SK-N-SH treated with all-trans-retinoic acid at 6 μM for 48 hours (cell line): ENCODE data around the gene ST3GAL5.
"Not testable (repeated sequence)": the region's sequence is repeated elsewhere in the genome, so short reads cannot be mapped to it uniquely, and the experiment has no call there.

Experiments used
- ATAC-seq: fragments of 200-7000 bp; cut with Tn5 transposase; 3 replicates; pipeline ENCODE4 v1.9.1; 2020; ENCODE audit warnings: mild to moderate bottlenecking, moderate library complexity
- ARNTL ChIP-seq: fragments of 450-650 bp; formaldehyde crosslinking; IDR thresholded peaks from 2 replicates; pipeline ENCODE4 v1.5.0; 2020; ENCODE audit warnings: low read depth, mild to moderate bottlenecking, moderate library complexity, borderline replicate concordance
- BACH2 ChIP-seq: fragments of 250-450 bp; sonication (Bioruptor Pico); IDR thresholded peaks from 2 replicates; pipeline ENCODE4 v1.9.0; 2021; ENCODE audit warnings: mild to moderate bottlenecking, borderline replicate concordance
- CREB5 ChIP-seq: fragments of 250-450 bp; sonication (Bioruptor Pico); IDR thresholded peaks from 2 replicates; pipeline ENCODE4 v1.5.1; 2020; ENCODE audit warnings: low read depth, mild to moderate bottlenecking, moderate library complexity
- ESRRG ChIP-seq: fragments of 250-450 bp; sonication (Bioruptor Pico); IDR thresholded peaks from 2 replicates; pipeline ENCODE4 v1.6.1; 2021; ENCODE audit warnings: mild to moderate bottlenecking
- OSR1 ChIP-seq: fragments of 250-450 bp; sonication (Bioruptor Pico); IDR thresholded peaks from 2 replicates; pipeline ENCODE4 v1.8.0; 2022; ENCODE audit warnings: moderate library complexity, mild to moderate bottlenecking, inconsistent platforms
- PATZ1 ChIP-seq: fragments of 250-450 bp; sonication (Bioruptor Pico); IDR thresholded peaks from 2 replicates; pipeline ENCODE4 v1.8.0; 2020; ENCODE audit warnings: mild to moderate bottlenecking, moderate library complexity, borderline replicate concordance
- POU6F1 ChIP-seq: fragments of 250-450 bp; sonication (Bioruptor Pico); IDR thresholded peaks from 2 replicates; pipeline ENCODE4 v1.8.0; 2021; ENCODE audit warnings: low read depth, mild to moderate bottlenecking, moderate library complexity, borderline replicate concordance
- RARB ChIP-seq: fragments of 250-450 bp; sonication (Bioruptor Pico); IDR thresholded peaks from 2 replicates; pipeline ENCODE4 v1.8.0; 2021; ENCODE audit warnings: mild to moderate bottlenecking, moderate library complexity
- SNAI2 ChIP-seq: fragments of 250-450 bp; sonication (Bioruptor Pico); IDR thresholded peaks from 2 replicates; pipeline ENCODE4 v1.5.0; 2020; ENCODE audit warnings: mild to moderate bottlenecking, moderate library complexity
- TCF4 ChIP-seq: fragments of 250-450 bp; sonication (Bioruptor Pico); IDR thresholded peaks from 2 replicates; pipeline ENCODE4 v1.8.0; 2021; ENCODE audit warnings: mild to moderate bottlenecking, moderate library complexity, borderline replicate concordance
- TOX ChIP-seq: fragments of 250-450 bp; sonication (Bioruptor Pico); IDR thresholded peaks from 2 replicates; pipeline ENCODE4 v1.8.0; 2021; ENCODE audit warnings: mild to moderate bottlenecking, moderate library complexity, borderline replicate concordance
- TSHZ2 ChIP-seq: fragments of 250-450 bp; sonication (Bioruptor Pico); IDR thresholded peaks from 2 replicates; pipeline ENCODE4 v1.5.0; 2020; ENCODE audit warnings: mild to moderate bottlenecking, moderate library complexity
- ZC3H10 ChIP-seq: fragments of 250-450 bp; sonication (Bioruptor Pico); IDR thresholded peaks from 2 replicates; pipeline ENCODE4 v1.5.1; 2021; ENCODE audit warnings: mild to moderate bottlenecking, moderate library complexity
- ZFP30 ChIP-seq: fragments of 450-650 bp; formaldehyde crosslinking; IDR thresholded peaks from 2 replicates; pipeline ENCODE4 v1.5.0; 2022; ENCODE audit warnings: mild to moderate bottlenecking, moderate library complexity
- ZNF565 ChIP-seq: fragments of 450-650 bp; formaldehyde crosslinking; conservative IDR thresholded peaks from 2 replicates; pipeline ENCODE4 v1.5.0; 2020; ENCODE audit warnings: low read depth, mild to moderate bottlenecking, moderate library complexity
- ZNF8 ChIP-seq: fragments of 450-650 bp; formaldehyde crosslinking; IDR thresholded peaks from 2 replicates; pipeline ENCODE4 v1.5.0; 2020; ENCODE audit warnings: mild to moderate bottlenecking, moderate library complexity

ST3GAL5 gene

GRCh38 chr2:85880716-85881328 is 8.0 kb downstream of the ST3GAL5 start:
- ATAC-seq: not testable (repeated sequence)

GRCh38 chr2:85878719-85879370 is 9.9 kb downstream of the ST3GAL5 start:
- no peak for TF ChIP-seq PATZ1 (CRISPR knock-in tag)
- no peak for TF ChIP-seq OSR1 (CRISPR knock-in tag)
- TF ChIP-seq ZNF565 (CRISPR knock-in tag): no peak
- TF ChIP-seq, all 23 proteins: peak for 0
- ATAC-seq: no peak

- no peak for ATAC-seq
- no peak for TF ChIP-seq ZFP30
- TF ChIP-seq BACH2 (CRISPR knock-in tag): no peak
- TF ChIP-seq TOX (CRISPR knock-in tag): no peak
- TF ChIP-seq POU6F1 (CRISPR knock-in tag): no peak
- TF ChIP-seq SNAI2 (CRISPR knock-in tag): no peak
- no peak for TF ChIP-seq ZNF8 (CRISPR knock-in tag)
- no peak for TF ChIP-seq RARB (CRISPR knock-in tag)
- TF ChIP-seq ZNF565 (CRISPR knock-in tag): no peak
- no peak for TF ChIP-seq TSHZ2 (CRISPR knock-in tag)
- no peak for TF ChIP-seq CREB5
- no peak for TF ChIP-seq ARNTL (CRISPR knock-in tag)
- TF ChIP-seq ZC3H10 (CRISPR knock-in tag): no peak
- no peak for TF ChIP-seq TCF4 (CRISPR knock-in tag)
- TF ChIP-seq ESRRG (CRISPR knock-in tag): no peak
These were observed 13.3 kb downstream of the ST3GAL5 start for GRCh38 chr2:85875350-85876050.

GRCh38 chr2:85873679-85874078 is 15.1 kb downstream of the ST3GAL5 start:
- TF ChIP-seq BACH2 (CRISPR knock-in tag): no peak
- TF ChIP-seq TSHZ2 (CRISPR knock-in tag): no peak
- no peak for TF ChIP-seq SNAI2 (CRISPR knock-in tag)
- no peak for TF ChIP-seq ZC3H10 (CRISPR knock-in tag)
- no peak for TF ChIP-seq ZFP30
- no peak for TF ChIP-seq ZNF565 (CRISPR knock-in tag)
- TF ChIP-seq TOX (CRISPR knock-in tag): no peak
- no peak for TF ChIP-seq OSR1 (CRISPR knock-in tag)
- no peak for TF ChIP-seq RARB (CRISPR knock-in tag)
- TF ChIP-seq, all 23 proteins: peak for 0
- ATAC-seq: peak; percentile 61; the same call in 2 of the 3 replicates
